SK-N-SH (cell line): ENCODE results near the gene ZSWIM8. TPM values are rescaled to one million over a fixed set of nuclear protein-coding genes. Genes with fewer than 3 reads are reported as not detected.

Source experiments
- CTCF ChIA-PET: fragments of 300-600, 350-600 bp; formaldehyde crosslinking; extraction: SDS; loops from one replicate; lab custom pipeline; 2021; lab: Yijun Ruan, JAX
- POLR2A ChIA-PET: fragments of 350-600 bp; sonication (Branson Sonifier 250); formaldehyde crosslinking; extraction: SDS; loops from one replicate; lab custom pipeline; 2020; ENCODE audit warnings: antibody characterized with exemption, inconsistent platforms; lab: Yijun Ruan, JAX
- DNase-seq: peaks from one replicate; pipeline ENCODE4 v3.0.0; 2012
- H2AFZ ChIP-seq: fragments of 200-600 bp; sonication (generic); 2 replicates; pipeline ENCODE4 v1.8.1; 2016; ENCODE audit warnings: antibody characterized with exemption, mild to moderate bottlenecking, low read depth
- H3F3A ChIP-seq: fragments of 200-600 bp; sonication (generic); replicated peaks from 2 replicates; pipeline ENCODE3; 2016; ENCODE audit warnings: antibody characterized with exemption, mild to moderate bottlenecking; ENCODE audit not compliant: insufficient read depth
- H3K27ac ChIP-seq, 2 experiments: fragments of 200-500 bp in 1 of 2; fragments of 200-600 bp in 1 of 2; sonication (Bioruptor generic) in 1 of 2; sonication (generic), shearing (Covaris generic) in 1 of 2; 2 replicates each; pipeline versions ENCODE4 v1.5.1 to v1.6.1; 2014 to 2016; ENCODE audit warnings: low read depth in 2 of 2, inconsistent platforms in 1 of 2, low read length in 1 of 2, mild to moderate bottlenecking in 1 of 2, mixed read lengths in 1 of 2
- H3K27me3 ChIP-seq: fragments of 200-600 bp; sonication (generic), shearing (Covaris generic); 2 replicates; pipeline ENCODE4 v1.6.1; 2016; ENCODE audit warnings: mixed run types; ENCODE audit not compliant: insufficient read depth
- H3K36me3 ChIP-seq, 2 experiments: fragments of 200-500 bp in 1 of 2; fragments of 200-600 bp in 1 of 2; sonication (Bioruptor generic) in 1 of 2; sonication (generic) in 1 of 2; replicated peaks in 1 of 2; 2 replicates each; pipeline versions ENCODE3 to v1.5.1; 2014 to 2016; ENCODE audit warnings: low read length in 1 of 2, mild to moderate bottlenecking in 1 of 2; ENCODE audit not compliant: insufficient read depth in 2 of 2, control insufficient read depth in 1 of 2
- H3K4me1 ChIP-seq, 2 experiments: fragments of 200-500 bp in 1 of 2; fragments of 200-600 bp in 1 of 2; sonication (Bioruptor generic) in 1 of 2; sonication (generic), shearing (Covaris generic) in 1 of 2; 2 replicates each; pipeline versions ENCODE4 v1.5.1 to v1.6.1; 2014 to 2016; ENCODE audit warnings: low read depth in 1 of 2, low read length in 1 of 2, mixed run types in 1 of 2; ENCODE audit not compliant: insufficient read depth in 2 of 2, control insufficient read depth in 1 of 2
- H3K4me2 ChIP-seq: fragments of 200-600 bp; sonication (generic), shearing (Covaris generic); 2 replicates; pipeline ENCODE4 v1.6.1; 2017; ENCODE audit warnings: mixed run types
- H3K4me3 ChIP-seq, 2 experiments: fragments of 200-500 bp in 1 of 2; fragments of 200-600 bp in 1 of 2; sonication (Bioruptor generic) in 1 of 2; sonication (generic), shearing (Covaris generic) in 1 of 2; 2 replicates each; pipeline versions ENCODE4 v1.5.1 to v1.8.1; 2014 to 2016; ENCODE audit warnings: low read depth in 2 of 2, inconsistent platforms in 1 of 2, low read length in 1 of 2, mild to moderate bottlenecking in 1 of 2, mixed read lengths in 1 of 2, moderate library complexity in 1 of 2
- H3K79me2 ChIP-seq: fragments of 200-600 bp; sonication (generic); 2 replicates; pipeline ENCODE4 v1.8.1; 2017; ENCODE audit warnings: mild to moderate bottlenecking; ENCODE audit not compliant: insufficient read depth
- H3K9ac ChIP-seq: fragments of 200-600 bp; sonication (generic); 2 replicates; pipeline ENCODE4 v1.6.1; 2017; ENCODE audit warnings: mixed run types
- H3K9me2 ChIP-seq: fragments of 200-600 bp; sonication (generic); 2 replicates; pipeline ENCODE4 v1.6.1; 2017; ENCODE audit warnings: mixed run types
- H3K9me3 ChIP-seq: fragments of 200-600 bp; sonication (generic); 2 replicates; pipeline ENCODE4 v1.6.1; 2017; ENCODE audit warnings: mixed run types, mild to moderate bottlenecking, moderate library complexity
- H4K20me1 ChIP-seq: fragments of 200-600 bp; sonication (generic); 2 replicates; pipeline ENCODE4 v1.6.1; 2017; ENCODE audit warnings: mild to moderate bottlenecking, mixed run types; ENCODE audit not compliant: insufficient read depth
- CHD2 ChIP-seq: fragments of 150-350 bp; IDR thresholded peaks from 2 replicates; pipeline ENCODE4 v1.6.1; 2018; ENCODE audit warnings: low read length; ENCODE audit not compliant: partially characterized antibody
- CTCF ChIP-seq: fragments of 200-600 bp; sonication (generic); IDR thresholded peaks from 2 replicates; pipeline ENCODE4 v1.6.1; 2017; ENCODE audit warnings: antibody characterized with exemption, mild to moderate bottlenecking, moderate library complexity
- FOXJ3 ChIP-seq: sonication (generic); formaldehyde crosslinking; IDR thresholded peaks from 2 replicates; pipeline ENCODE4 v1.5.1; 2020; ENCODE audit warnings: mild to moderate bottlenecking, missing genetic modification reagents
- JUND ChIP-seq: IDR thresholded peaks from 2 replicates; pipeline ENCODE4 v1.4.0; 2012
- MAX ChIP-seq: IDR thresholded peaks from 2 replicates; pipeline ENCODE4 v1.4.0; 2012; ENCODE audit warnings: low read depth
- MEF2A ChIP-seq: IDR thresholded peaks from 2 replicates; pipeline ENCODE4 v1.4.0; 2012; ENCODE audit warnings: low read depth, borderline replicate concordance
- MXI1 ChIP-seq: IDR thresholded peaks from 2 replicates; pipeline ENCODE4 v1.6.1; 2012; ENCODE audit warnings: mild to moderate bottlenecking, low read depth, low read length, improper control_type of control experiment
- NFIC ChIP-seq: IDR thresholded peaks from 2 replicates; pipeline ENCODE4 v1.4.0; 2012; ENCODE audit warnings: borderline replicate concordance
- NRF1 ChIP-seq: IDR thresholded peaks from 2 replicates; pipeline ENCODE4 v1.6.1; 2012; ENCODE audit warnings: low read depth, mild to moderate bottlenecking, low read length
- RAD21 ChIP-seq: IDR thresholded peaks from 2 replicates; pipeline ENCODE4 v1.6.1; 2012; ENCODE audit warnings: mild to moderate bottlenecking, low read length
- RCOR1 ChIP-seq: fragments of 150-350 bp; IDR thresholded peaks from 2 replicates; pipeline ENCODE4 v1.6.1; 2017; ENCODE audit warnings: antibody characterized with exemption, low read length
- SMC3 ChIP-seq: IDR thresholded peaks from 2 replicates; pipeline ENCODE4 v1.6.1; 2012; ENCODE audit warnings: low read depth, low read length, improper control_type of control experiment
- TAF1 ChIP-seq: IDR thresholded peaks from 2 replicates; pipeline ENCODE4 v1.6.1; 2012; ENCODE audit warnings: low read depth, mild to moderate bottlenecking, low read length, moderate library complexity, borderline replicate concordance
- USF1 ChIP-seq: IDR thresholded peaks from 2 replicates; pipeline ENCODE4 v1.4.0; 2012; ENCODE audit warnings: low read depth, borderline replicate concordance
- ZBTB33 ChIP-seq: IDR thresholded peaks from 2 replicates; pipeline ENCODE4 v1.4.0; 2012; ENCODE audit warnings: low read depth, borderline replicate concordance
- WGBS: methylation state at CpG from one replicate; pipeline ENCODE4 v1.1.6; 2017; ENCODE audit warnings: low lambda C conversion rate; 5-methylcytosine and 5-hydroxymethylcytosine counted together
- polyA plus RNA-seq, 3 experiments: library from polyadenylated mRNA; depleted of rRNA; stranded (reverse); fragments of >200 nt; gene quantifications; 2 replicates each; pipeline ENCODE4 v1.2.3, GENCODE V29; 2012

The ZSWIM8 gene
- polyA plus RNA-seq, 1 of the 3 experiments (the other 2 are of a cell fraction): 97.3 TPM

GRCh38 chr10:73781548-73781878 lies 3.9 kb upstream of the ZSWIM8 start:
- peaks cover 7 to 23% of the 10 kb centered on the region in 2 experiments for H3K36me3 ChIP-seq
- H4K20me1 ChIP-seq: peaks cover 5% of the 10 kb centered on the region
- ChIA-PET POLR2A (interaction anchor here (0.7 to 1.7 kb wide), 3 partner anchors 9 to 39 kb away, joined by 3 to 25 read pairs (median 3); a partner anchor contains a TSS), CTCF (interaction anchor here (1.5 to 1.6 kb wide), 2 partner anchors 16 to 67 kb away, joined by 3 to 5 read pairs; no protein-coding TSS in a partner anchor)
- H3K79me2 ChIP-seq: peaks cover 92% of the 10 kb centered on the region
- H3K27me3 ChIP-seq: no peaks in the 10 kb centered on the region
- H3K9ac ChIP-seq: peak overlapping the region; percentile 80
- H3K27ac ChIP-seq: peak overlapping the region; percentile 68 to 69
- no peaks in the 10 kb centered on the region for H3K9me2 ChIP-seq
- peaks cover 9% of the 10 kb centered on the region for H3F3A ChIP-seq
- peak overlapping the region; percentile 63 to 81 for H3K4me3 ChIP-seq
- H3K4me1 ChIP-seq: peaks cover 0 to 13% of the 10 kb centered on the region in 2 experiments; a peak in 3 of 4 replicates
- H3K9me3 ChIP-seq: no peaks in the 10 kb centered on the region
- no peak for DNase-seq
- TF ChIP-seq NFIC (no peak), JUND (no peak), ZBTB33 (no peak), CHD2 (no peak), RCOR1 (no peak), RAD21 (no peak), NRF1 (no peak), TAF1 (no peak), MXI1 (no peak), MEF2A (no peak), FOXJ3 (no peak), CTCF (no peak), MAX (no peak), USF1 (no peak), SMC3 (no peak)
- WGBS: under 1% methylated on average over 12 of the region's 14 CpGs
- H3K4me2 ChIP-seq: peak overlapping the region; percentile 67
- 0 out of 2 replicates have a peak overlapping the region, but pooled peaks have one; percentile 44 for H2AFZ ChIP-seq
